Pancreas (tissue), 10 donors: ENCODE results near the gene CPNE2. TPM values are rescaled to one million over a fixed set of nuclear protein-coding genes. Genes with fewer than 3 reads are reported as not detected.

Source experiments
- ATAC-seq, 4 donors: fragments of 200-7000 bp; cut with Tn5 transposase; one replicate each; pipeline versions ENCODE4 v1.8.0 to v1.9.1; 2020; ENCODE audit warnings: mild to moderate bottlenecking in 4 of 4, moderate library complexity in 4 of 4
- DNase-seq, 6 donors: peaks; one replicate each; pipeline ENCODE4 v3.0.0-alpha.2; 2020
- FAIRE-seq: peaks from 2 replicates; lab custom pipeline; 2012; peaks lifted over from hg19 to GRCh38; lab: Jason Lieb, UNC
- H3K27ac ChIP-seq, 4 donors: fragments of 200-600 bp; sonication (generic); 1 replicate in 3 of 4; 2 replicates in 1 of 4; pipeline versions ENCODE4 v1.5.0 to v1.8.0; 2020
- H3K27me3 ChIP-seq, 4 donors: fragments of 200-600 bp; one replicate each; pipeline ENCODE4 v1.8.0; 2021
- H3K36me3 ChIP-seq, 3 donors: fragments of 200-600 bp; sonication (generic) in 1 of 3; one replicate each; pipeline versions ENCODE4 v1.5.0 to v1.8.0; 2020 to 2021
- H3K4me1 ChIP-seq, 3 donors: fragments of 200-600 bp; one replicate each; pipeline ENCODE4 v1.8.0; 2021
- H3K4me3 ChIP-seq, 4 donors: fragments of 200-600 bp; sonication (generic) in 2 of 4; one replicate each; pipeline versions ENCODE4 v1.5.0 to v1.8.0; 2020 to 2021
- H3K9me3 ChIP-seq, 4 donors: fragments of 200-600 bp; one replicate each; pipeline ENCODE4 v1.8.0; 2021
- CTCF ChIP-seq, 4 donors: fragments of 200-600 bp; sonication (generic) in 3 of 4; IDR thresholded peaks; one replicate each; pipeline versions ENCODE4 v1.5.0 to v1.8.0; 2021; ENCODE audit warnings: antibody characterized with exemption in 4 of 4
- WGBS, 2 donors: extraction: QIAGEN DNeasy Blood & Tissue Kit; methylation state at CpG; one replicate each; pipeline ENCODE4 v1.1.7; 2013; 5-methylcytosine and 5-hydroxymethylcytosine counted together
- intact Hi-C, 3 donors: fragments of 100-400 bp; cut with DNase I; formaldehyde crosslinking; loops; one replicate each; pipeline versions ENCODE4 v1.11.1 to v1.14.2; 2022
- polyA plus RNA-seq, 2 donors: library from polyadenylated mRNA; stranded (reverse); fragments of 200-250 nt; gene quantifications; one replicate each; pipeline ENCODE4 v1.2.3, GENCODE V29; 2013
- total RNA-seq, 6 donors: library from RNA; stranded (reverse); fragmentation: NEBNext Ultra II Directional in 4 of 6; extraction: Animal tissue kit (Norgen Biotek cat#: 25700) in 4 of 6; gene quantifications; one replicate each; pipeline versions ENCODE4 v1.2.1 to v1.2.4, GENCODE V29; 2021 to 2023
- donor health status: healthy with polysubstance abuse.
- donor health status: DM: no; HTN: no; CAD: no; lungs with moderate emphysema.
- donor health status: DM: no; HTN: no; CAD: no.
- donor health status: control.
- donor health status: control.
- donor health status: Bipolar disorder and iron deficiency.
- donor health status: DM: yes; HTN: yes; CAD: no.
- donor health status: DM: no; HTN: no; CAD: no.
- donor health status: DM: no; HTN: no; CAD: no.
- donor health status: DM: yes; HTN: yes; CAD: no.

The CPNE2 gene
- total and polyA plus RNA-seq, 8 donors: 3.2 to 17.1 (median 5.6) TPM

DNA sequence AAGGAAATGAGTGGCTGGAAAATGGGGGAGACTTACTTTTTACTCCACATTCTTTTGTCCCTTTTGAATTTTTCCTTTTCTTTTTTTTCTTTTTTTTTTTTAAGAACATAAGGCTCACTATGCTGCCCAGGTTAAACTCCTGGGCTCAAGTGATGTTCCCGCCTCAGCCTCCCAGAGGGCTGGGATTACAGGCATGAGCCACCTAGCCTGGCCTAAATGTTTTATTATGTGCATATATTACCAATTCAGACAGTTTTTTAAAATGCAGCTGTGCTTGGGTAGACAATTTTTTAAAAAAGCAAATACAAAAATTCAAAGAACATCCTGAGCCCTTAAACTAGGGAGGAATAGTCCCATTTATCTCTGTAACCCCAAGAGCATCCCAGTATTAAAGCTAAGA is 65.2 kb downstream of the CPNE2 start:
- DNase-seq (no peak), ATAC-seq (no peak), FAIRE-seq (no peak)
- no peak overlapping the region for H3K4me3 ChIP-seq
- no peaks in the 10 kb centered on the region for H3K9me3 ChIP-seq
- TF ChIP-seq CTCF (IDR thresholded peaks at IDR 0.05): no peak
- intact Hi-C loops: no loop called here
- H3K4me1 ChIP-seq: no peaks in the 10 kb centered on the region
- no peaks in the 10 kb centered on the region for H3K27me3 ChIP-seq
- 98 to 100% methylated on average over 1 of the region's 1 CpG for WGBS, 2 donors
- no peak overlapping the region for H3K27ac ChIP-seq
- H3K36me3 ChIP-seq: peaks cover 0 to 28% (median 2%) of the 10 kb centered on the region in 3 donors

GRCh38 chr16:57159447-57159846 is 67.1 kb downstream of the CPNE2 start:
- no peak for FAIRE-seq
- 91 to 94% methylated on average over 4 of the region's 4 CpGs for WGBS, 2 donors
- Histone ChIP-seq H3K27me3 (no peaks in the 10 kb centered on the region), H3K4me3 (no peak overlapping the region), H3K27ac (no peak overlapping the region), H3K4me1 (no peaks in the 10 kb centered on the region), H3K9me3 (no peaks in the 10 kb centered on the region), H3K36me3 (peaks cover 0 to 17% (median 3%) of the 10 kb centered on the region in 3 donors)
- DNase-seq: no peak
- TF ChIP-seq CTCF (IDR thresholded peaks at IDR 0.05): no peak
- ATAC-seq: no peak
- intact Hi-C loops: no loop called here

DNA sequence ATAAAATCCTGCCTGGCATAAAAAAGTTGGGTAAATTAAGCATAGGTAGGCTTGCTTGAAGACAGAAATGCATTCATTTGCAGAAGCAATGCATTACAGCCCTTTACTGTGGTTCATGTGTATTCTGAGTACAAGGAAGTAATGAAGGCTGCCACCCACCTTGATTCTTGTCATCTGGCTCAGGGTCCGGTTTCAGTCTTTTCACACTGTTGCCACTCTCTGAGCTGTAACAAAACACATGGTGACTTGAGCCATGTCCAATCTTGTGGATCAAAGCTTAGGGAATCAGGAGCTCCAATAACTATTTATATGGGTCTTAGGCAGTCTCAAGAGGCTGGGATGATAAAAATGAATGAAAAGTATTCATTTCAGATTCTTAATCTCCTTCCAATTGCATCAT is 71.5 kb downstream of the CPNE2 start:
- peaks cover 0 to 17% (median 3%) of the 10 kb centered on the region in 3 donors for H3K36me3 ChIP-seq
- no peaks in the 10 kb centered on the region for H3K27me3 ChIP-seq
- H3K4me1 ChIP-seq: peaks cover 4 to 16% (median 14%) of the 10 kb centered on the region in 3 donors
- H3K9me3 ChIP-seq: no peaks in the 10 kb centered on the region
- no peak overlapping the region for H3K4me3 ChIP-seq
- FAIRE-seq (no peak), DNase-seq (no peak), ATAC-seq (no peak)
- intact Hi-C loops: no loop called here
- WGBS, 2 donors: 78 to 100% methylated on average over 1 of the region's 1 CpG
- H3K27ac ChIP-seq: no peak overlapping the region
- TF ChIP-seq CTCF (IDR thresholded peaks at IDR 0.05): no peak

DNA sequence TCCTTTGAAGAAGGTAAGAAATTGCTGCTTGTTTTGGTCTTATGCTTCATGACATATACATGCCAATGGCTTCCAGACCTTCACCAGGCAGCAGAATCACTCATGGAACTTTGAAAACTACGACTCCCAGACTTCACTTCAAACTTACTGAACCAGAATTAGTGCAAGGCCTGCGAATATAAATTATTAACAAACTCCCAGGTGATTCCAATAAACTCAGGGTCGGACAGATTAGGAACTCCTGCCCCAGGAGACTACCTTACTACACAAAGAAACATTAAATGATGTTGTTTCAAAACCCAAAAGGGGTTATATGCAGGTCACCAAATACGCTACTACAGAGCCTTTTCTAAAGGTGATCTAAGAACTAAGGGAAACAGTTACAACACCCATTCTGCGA is 73.1 kb downstream of the CPNE2 start:
- 20 to 21% methylated on average over 5 of the region's 5 CpGs for WGBS, 2 donors
- DNase-seq (no peak), FAIRE-seq (no peak), ATAC-seq (peak; percentile 60 to 90 (median 75))
- Histone ChIP-seq H3K9me3 (no peaks in the 10 kb centered on the region), H3K27me3 (no peaks in the 10 kb centered on the region), H3K36me3 (peaks cover 0 to 24% (median 3%) of the 10 kb centered on the region in 3 donors), H3K27ac (peak overlapping the region in 1 of 4 donors; percentile 17), H3K4me3 (no peak overlapping the region), H3K4me1 (peaks cover 4 to 16% (median 14%) of the 10 kb centered on the region in 3 donors)
- TF ChIP-seq CTCF (IDR thresholded peaks at IDR 0.05): no peak
- intact Hi-C loops: no loop called here

DNA sequence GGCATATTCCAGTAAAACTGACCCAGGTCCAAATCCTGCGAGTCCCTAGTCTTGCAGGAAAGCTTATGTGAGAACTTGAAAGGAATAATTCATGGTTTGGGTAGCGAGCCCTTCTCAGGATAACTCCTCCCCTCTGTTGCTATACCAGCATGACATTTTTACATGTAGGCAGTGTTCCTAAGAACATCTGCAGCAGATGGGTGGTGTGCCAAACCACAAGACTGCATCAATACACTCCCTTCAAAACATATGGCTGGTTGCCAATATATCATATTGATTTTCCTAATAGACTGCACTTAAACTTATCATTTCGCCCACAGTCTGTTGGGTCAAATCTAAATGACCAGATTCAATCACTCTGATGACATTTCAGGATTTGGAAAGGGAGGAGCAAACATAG is 73.6 kb downstream of the CPNE2 start:
- Histone ChIP-seq H3K9me3 (no peaks in the 10 kb centered on the region), H3K36me3 (peaks cover 0 to 24% (median 4%) of the 10 kb centered on the region in 3 donors), H3K4me1 (peaks cover 4 to 16% (median 14%) of the 10 kb centered on the region in 3 donors), H3K27me3 (no peaks in the 10 kb centered on the region), H3K27ac (peak overlapping the region in 2 of 4 donors; percentile 17 to 35), H3K4me3 (no peak overlapping the region)
- FAIRE-seq (no peak), ATAC-seq (peak; percentile 65 to 81 (median 72)), DNase-seq (peak in 1 of 6 donors; percentile 26)
- no peak for TF ChIP-seq CTCF (IDR thresholded peaks at IDR 0.05)
- intact Hi-C loops: no loop called here
- WGBS, 2 donors: 20 to 23% methylated on average over 3 of the region's 3 CpGs
